ENCODE data around the gene CTDP1. TPM values are rescaled to one million over a fixed set of nuclear protein-coding genes. Genes with fewer than 3 reads are reported as not detected.

Gene CTDP1
- total and polyA plus RNA-seq, 4 donors, result 18.8 to 30.5 (median 21.7) TPM

DNA sequence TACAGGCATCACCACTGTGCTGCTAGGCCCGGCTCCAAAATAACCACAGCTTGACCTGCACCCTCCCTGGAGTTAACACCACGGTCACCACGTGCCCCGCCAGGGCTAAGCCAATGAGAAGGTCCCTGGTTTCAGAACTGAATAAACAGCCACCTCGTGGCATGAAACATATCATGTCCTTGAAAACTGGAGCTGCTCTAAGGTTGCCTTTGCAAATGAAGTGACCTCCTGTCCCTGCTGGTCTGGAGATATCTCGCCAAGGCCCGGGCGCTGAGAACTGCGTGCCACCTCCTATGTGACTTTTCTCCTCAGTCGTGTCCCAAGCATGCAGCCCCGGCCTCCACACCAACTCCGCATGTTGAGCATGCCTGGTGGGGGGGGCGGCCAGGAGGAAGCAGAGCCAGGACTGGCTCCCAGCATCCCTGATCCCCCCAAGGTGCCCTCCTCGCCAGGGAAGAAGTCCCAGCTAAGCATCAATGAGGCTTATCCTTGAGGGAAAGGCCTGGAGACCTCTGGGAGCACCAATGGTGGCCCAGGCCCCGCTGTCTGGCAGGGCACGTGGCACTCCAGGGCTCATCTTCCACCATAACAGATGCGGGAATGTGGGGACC lies 101.8 kb downstream of the CTDP1 start:
- no peak overlapping the region for H3K27ac ChIP-seq (ENCODE audit: low read depth in 1 of 2, low read length in 1 of 2)
- H3K36me3 ChIP-seq (ENCODE audit: control insufficient read depth in 4 of 4, insufficient read depth in 4 of 4, low read length in 4 of 4), result no peaks in the 10 kb centered on the region
- WGBS, 2 donors, result 84 to 89% methylated on average over 17 of the region's 17 CpGs
- peaks cover 0 to 5% (median 0%) of the 10 kb centered on the region in 4 donors for H3K9me3 ChIP-seq (ENCODE audit: control insufficient read depth in 4 of 4, insufficient read depth in 3 of 4, low read length in 3 of 4)
- H3K4me3 ChIP-seq, result no peak overlapping the region
- H3K27me3 ChIP-seq (ENCODE audit: control insufficient read depth in 3 of 3, insufficient read depth in 3 of 3, low read length in 2 of 3), result peaks cover 3 to 41% (median 10%) of the 10 kb centered on the region in 3 donors
- TF ChIP-seq CTCF (IDR thresholded peaks at IDR 0.05; ENCODE audit: control extremely low read depth, extremely low read depth), result no peak
- H3K9ac ChIP-seq (ENCODE audit: insufficient read depth in 1 of 2, low read length in 2 of 2), result no peak overlapping the region
- DNase-seq, result no peak
- no peak for ATAC-seq (ENCODE audit: insufficient read depth, low FRiP score)
- no peaks in the 10 kb centered on the region for H3K4me1 ChIP-seq (ENCODE audit: control insufficient read depth in 5 of 5, insufficient read depth in 5 of 5, low read length in 5 of 5)

DNA sequence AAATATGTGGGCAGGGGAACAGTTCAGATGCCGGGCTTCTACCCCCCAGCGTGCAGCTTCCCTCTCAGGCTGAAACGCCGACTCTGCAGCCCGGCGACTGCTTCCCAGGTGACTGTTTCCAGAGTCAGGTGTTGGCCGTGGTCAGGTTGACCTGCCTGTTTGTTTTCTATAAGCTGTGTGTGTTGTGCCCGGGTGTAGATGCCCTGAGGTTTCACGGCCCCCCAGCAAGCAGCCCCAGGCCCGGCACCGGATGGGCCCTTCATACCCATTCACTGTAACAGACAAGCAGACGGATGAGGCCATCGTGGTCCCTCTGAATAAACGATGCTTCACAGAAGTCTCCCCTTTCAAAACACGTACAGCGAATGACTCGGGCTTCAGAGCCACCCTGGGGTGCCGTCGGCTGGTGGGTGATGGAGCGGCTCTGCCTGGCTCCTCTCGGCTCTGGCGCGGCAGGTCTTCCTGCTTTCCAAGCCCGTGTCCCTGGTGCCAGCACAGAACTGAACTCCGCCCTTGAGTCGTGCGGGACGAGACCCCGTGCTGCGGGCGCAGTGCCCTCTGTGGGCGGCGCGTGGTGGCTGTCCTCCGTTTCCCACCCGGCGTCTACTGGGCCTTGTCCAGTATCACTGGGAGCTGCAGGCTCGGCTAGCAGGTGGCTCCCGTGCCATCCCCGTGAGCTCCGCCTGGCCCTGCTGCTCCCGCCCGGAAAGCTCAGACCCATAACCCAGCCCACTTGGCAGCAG lies 103.1 kb downstream of the CTDP1 start:
- Histone ChIP-seq H3K27ac (ENCODE audit: low read depth in 1 of 2, low read length in 1 of 2) (no peak overlapping the region), H3K4me3 (no peak overlapping the region), H3K9me3 (ENCODE audit: control insufficient read depth in 4 of 4, insufficient read depth in 3 of 4, low read length in 3 of 4) (peaks cover 0 to 2% (median 0%) of the 10 kb centered on the region in 4 donors), H3K36me3 (ENCODE audit: control insufficient read depth in 4 of 4, insufficient read depth in 4 of 4, low read length in 4 of 4) (no peaks in the 10 kb centered on the region), H3K4me1 (ENCODE audit: control insufficient read depth in 5 of 5, insufficient read depth in 5 of 5, low read length in 5 of 5) (no peaks in the 10 kb centered on the region), H3K9ac (ENCODE audit: insufficient read depth in 1 of 2, low read length in 2 of 2) (no peak overlapping the region), H3K27me3 (ENCODE audit: control insufficient read depth in 3 of 3, insufficient read depth in 3 of 3, low read length in 2 of 3) (peaks cover 3 to 46% (median 23%) of the 10 kb centered on the region in 3 donors)
- ATAC-seq (ENCODE audit: insufficient read depth, low FRiP score) (no peak), DNase-seq (no peak)
- WGBS, 2 donors, result 87 to 89% methylated on average over 41 to 43 of the region's 43 CpGs
- TF ChIP-seq CTCF (IDR thresholded peaks at IDR 0.05; ENCODE audit: control extremely low read depth, extremely low read depth), result no peak

DNA sequence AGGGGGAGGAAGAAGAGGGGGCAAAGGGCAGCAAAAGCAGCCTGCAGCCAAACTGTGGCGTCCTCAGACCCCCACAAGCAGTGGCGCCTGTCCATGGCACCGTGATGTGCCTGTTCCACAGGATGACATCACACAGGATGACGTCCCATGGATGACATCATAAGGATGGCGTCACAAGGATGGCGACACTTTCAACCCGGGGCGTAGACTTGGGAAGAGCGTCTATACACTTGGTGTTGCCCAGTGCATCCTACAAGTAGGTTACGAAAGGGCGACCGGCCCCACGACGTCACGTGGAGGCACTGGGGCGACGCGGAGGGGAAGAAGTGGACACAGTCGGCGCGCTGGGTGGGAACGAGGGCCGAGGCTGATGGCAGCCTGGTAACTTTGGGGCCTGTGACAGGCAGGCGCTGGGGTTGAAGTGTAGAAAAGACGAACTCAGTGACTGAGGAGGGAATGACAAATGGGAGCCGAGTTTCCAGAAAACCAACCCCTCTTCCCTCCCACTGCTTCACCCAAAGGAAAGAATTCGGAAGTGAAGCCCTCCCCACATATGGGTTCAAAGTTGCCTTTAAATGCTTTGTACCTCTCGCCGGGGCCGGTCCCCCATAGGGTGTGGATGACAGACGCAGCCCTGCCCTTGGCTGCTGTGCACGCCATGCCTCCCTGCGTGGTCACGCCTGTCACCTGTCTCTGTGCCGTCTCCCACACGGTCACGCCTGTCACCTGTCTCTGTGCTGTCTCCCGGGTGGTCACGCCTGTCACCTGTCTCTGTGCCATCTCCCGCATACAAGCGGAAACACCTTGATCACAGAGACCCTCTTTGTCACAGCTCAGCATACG lies 104.7 kb downstream of the CTDP1 start:
- H3K27ac ChIP-seq (ENCODE audit: low read depth in 1 of 2, low read length in 1 of 2), result no peak overlapping the region
- H3K9ac ChIP-seq (ENCODE audit: insufficient read depth in 1 of 2, low read length in 2 of 2), result no peak overlapping the region
- H3K4me1 ChIP-seq (ENCODE audit: control insufficient read depth in 5 of 5, insufficient read depth in 5 of 5, low read length in 5 of 5), result peaks cover 0 to 3% (median 0%) of the 10 kb centered on the region in 5 donors
- H3K4me3 ChIP-seq, result no peak overlapping the region
- H3K9me3 ChIP-seq (ENCODE audit: control insufficient read depth in 4 of 4, insufficient read depth in 3 of 4, low read length in 3 of 4), result peaks cover 0 to 3% (median 0%) of the 10 kb centered on the region in 4 donors
- DNase-seq (no peak), ATAC-seq (ENCODE audit: insufficient read depth, low FRiP score) (no peak)
- TF ChIP-seq CTCF (IDR thresholded peaks at IDR 0.05; ENCODE audit: control extremely low read depth, extremely low read depth), result no peak
- H3K36me3 ChIP-seq (ENCODE audit: control insufficient read depth in 4 of 4, insufficient read depth in 4 of 4, low read length in 4 of 4), result no peaks in the 10 kb centered on the region
- H3K27me3 ChIP-seq (ENCODE audit: control insufficient read depth in 3 of 3, insufficient read depth in 3 of 3, low read length in 2 of 3), result peaks cover 3 to 50% (median 28%) of the 10 kb centered on the region in 3 donors
- 81 to 86% methylated on average over 42 of the region's 42 CpGs for WGBS, 2 donors

Data from lung (tissue), 12 donors.